HL-60 (cell line): ENCODE data around the gene PAQR9.

Source experiments
- CTCF ChIP-seq: IDR thresholded peaks from one replicate; pipeline ENCODE4 v1.5.1; 2011; ENCODE audit warnings: low read length, control low read depth, inconsistent platforms; ENCODE audit not compliant: insufficient read depth
- POLR2AphosphoS5 ChIP-seq: IDR thresholded peaks from 2 replicates; pipeline ENCODE4 v1.6.1; 2012; ENCODE audit warnings: low read depth
- REST ChIP-seq: IDR thresholded peaks from 2 replicates; pipeline ENCODE4 v1.6.1; 2012; ENCODE audit warnings: low read depth; ENCODE audit not compliant: insufficient replicate concordance
- SPI1 ChIP-seq: IDR thresholded peaks from 2 replicates; pipeline ENCODE4 v1.6.1; 2012; ENCODE audit warnings: low read depth, mild to moderate bottlenecking, borderline replicate concordance

DNA sequence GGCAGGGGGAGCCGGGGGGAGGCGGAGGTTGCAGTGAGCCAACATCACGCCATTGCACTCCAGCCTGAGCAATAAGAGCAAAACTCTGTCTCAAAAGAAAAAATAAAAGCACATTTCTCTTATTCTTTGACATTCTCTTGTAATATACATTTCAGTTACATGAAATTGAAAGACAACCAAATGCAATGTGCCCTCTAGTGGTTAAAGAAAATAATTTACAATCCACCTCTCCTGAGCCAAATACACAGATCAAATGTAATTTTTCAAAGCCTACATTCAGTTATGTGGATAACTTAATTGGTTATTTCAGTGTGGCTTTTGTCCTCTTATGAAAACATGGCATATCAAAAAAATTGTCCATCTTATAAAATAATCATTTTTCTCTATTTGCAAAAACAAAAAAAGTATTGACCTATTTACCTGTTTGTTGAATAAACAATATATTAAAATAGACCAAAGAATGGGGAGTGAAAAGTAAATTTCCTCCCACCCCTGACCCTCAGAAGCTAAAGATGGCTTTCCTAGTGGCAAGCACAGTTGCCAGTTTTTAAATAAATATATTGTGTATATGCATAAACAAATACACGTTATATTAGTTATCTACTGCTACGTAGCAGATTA lies 23.7 kb upstream of the PAQR9 start:
- TF ChIP-seq CTCF = peak; percentile 14
- no peak for TF ChIP-seq REST
- no peak for TF ChIP-seq POLR2AphosphoS5
- TF ChIP-seq SPI1 = no peak
